ENCODE results near the gene PRKAR1B.

The PRKAR1B gene

GRCh38 chr7:550881-551614, 176.0 kb downstream of the PRKAR1B start:
- no peak overlapping the region for H3K4me3 ChIP-seq (ENCODE audit: low read length)
- DNase-seq (ENCODE audit: low read depth) = no peak
- TF ChIP-seq CTCF (conservative IDR thresholded peaks at IDR 0.05; ENCODE audit: low read depth, low read length) = no peak

GRCh38 chr7:549891-550625, 177.0 kb downstream of the PRKAR1B start:
- H3K4me3 ChIP-seq (ENCODE audit: low read length) = no peak overlapping the region
- DNase-seq (ENCODE audit: low read depth) = no peak
- TF ChIP-seq CTCF (conservative IDR thresholded peaks at IDR 0.05; ENCODE audit: low read depth, low read length) = no peak

- no peak for TF ChIP-seq CTCF (conservative IDR thresholded peaks at IDR 0.05; ENCODE audit: low read depth, low read length)
- no peak overlapping the region for H3K4me3 ChIP-seq (ENCODE audit: low read length)
Measured at GRCh38 chr7:549066-549890, 177.8 kb downstream of the PRKAR1B start.

GRCh38 chr7:548401-548800, 178.7 kb downstream of the PRKAR1B start:
- no peak for TF ChIP-seq CTCF (conservative IDR thresholded peaks at IDR 0.05; ENCODE audit: low read depth, low read length)
- H3K4me3 ChIP-seq (ENCODE audit: low read length) = no peak overlapping the region
- no peak for DNase-seq (ENCODE audit: low read depth)

More at GRCh38 chr7:549066-549890, 177.8 kb downstream of the PRKAR1B start:
- no peak for DNase-seq (ENCODE audit: low read depth)

GRCh38 chr7:545470-545869, 181.6 kb downstream of the PRKAR1B start:
- TF ChIP-seq CTCF (conservative IDR thresholded peaks at IDR 0.05; ENCODE audit: low read depth, low read length) = no peak
- H3K4me3 ChIP-seq (ENCODE audit: low read length) = no peak overlapping the region
- no peak for DNase-seq (ENCODE audit: low read depth)

GRCh38 chr7:544338-545221, 182.5 kb downstream of the PRKAR1B start:
- no peak for TF ChIP-seq CTCF (conservative IDR thresholded peaks at IDR 0.05; ENCODE audit: low read depth, low read length)
- no peak for DNase-seq (ENCODE audit: low read depth)
- H3K4me3 ChIP-seq (ENCODE audit: low read length) = no peak overlapping the region
